ENCODE data around the gene OSBPL10. TPM values are rescaled to one million over a fixed set of nuclear protein-coding genes. Genes with fewer than 3 reads are reported as not detected.

Gene OSBPL10
- total RNA-seq, 1 donor from 2014 or later: 5.3 TPM

GRCh38 chr3:31670136-31670535 lies 310.9 kb downstream of the OSBPL10 start:
- ATAC-seq (peak; percentile 33), DNase-seq (no peak)
- intact Hi-C loops (cut with micrococcal nuclease): no loop called here

GRCh38 chr3:31668242-31668641 lies 312.8 kb downstream of the OSBPL10 start:
- ATAC-seq: no peak
- intact Hi-C loops (cut with micrococcal nuclease): no loop called here
- DNase-seq: no peak

GRCh38 chr3:31667582-31667981 lies 313.5 kb downstream of the OSBPL10 start:
- intact Hi-C loops (cut with micrococcal nuclease): no loop called here
- ATAC-seq: no peak
- no peak for DNase-seq

GRCh38 chr3:31664031-31664430 lies 317.0 kb downstream of the OSBPL10 start:
- intact Hi-C loops (cut with micrococcal nuclease): no loop called here
- no peak for ATAC-seq
- no peak for DNase-seq

- no peak for ATAC-seq
- no peak for DNase-seq
- intact Hi-C loops (cut with micrococcal nuclease): no loop called here
Measured at GRCh38 chr3:31661993-31662670, 318.9 kb downstream of the OSBPL10 start.

- intact Hi-C loops (cut with micrococcal nuclease): no loop called here
- DNase-seq: no peak
- no peak for ATAC-seq
Measured at GRCh38 chr3:31661286-31661685, 319.8 kb downstream of the OSBPL10 start.

GRCh38 chr3:31659246-31659645 lies 321.8 kb downstream of the OSBPL10 start:
- DNase-seq (no peak), ATAC-seq (no peak)
- intact Hi-C loops (cut with micrococcal nuclease): no loop called here

- intact Hi-C loops (cut with micrococcal nuclease): no loop called here
- DNase-seq: no peak
- no peak for ATAC-seq
Measured at GRCh38 chr3:31654998-31655397, 326.1 kb downstream of the OSBPL10 start.

GRCh38 chr3:31653464-31653863 lies 327.6 kb downstream of the OSBPL10 start:
- no peak for DNase-seq
- intact Hi-C loops (cut with micrococcal nuclease): no loop called here
- ATAC-seq: no peak

- intact Hi-C loops (cut with micrococcal nuclease): no loop called here
- DNase-seq: no peak
- no peak for ATAC-seq
Measured at GRCh38 chr3:31652296-31652695, 328.8 kb downstream of the OSBPL10 start.

- DNase-seq (no peak), ATAC-seq (no peak)
- intact Hi-C loops (cut with micrococcal nuclease): no loop called here
Measured at GRCh38 chr3:31648286-31648968, 332.6 kb downstream of the OSBPL10 start.

GRCh38 chr3:31645256-31645655 lies 335.8 kb downstream of the OSBPL10 start:
- intact Hi-C loops (cut with micrococcal nuclease): no loop called here
- no peak for DNase-seq
- ATAC-seq: no peak

- intact Hi-C loops (cut with micrococcal nuclease): no loop called here
- DNase-seq (no peak), ATAC-seq (no peak)
Measured at GRCh38 chr3:31639828-31640227, 341.2 kb downstream of the OSBPL10 start.

- DNase-seq (no peak), ATAC-seq (no peak)
- intact Hi-C loops (cut with micrococcal nuclease): no loop called here
Measured at GRCh38 chr3:31636694-31637442, 344.2 kb downstream of the OSBPL10 start.

GRCh38 chr3:31636049-31636448 lies 345.0 kb downstream of the OSBPL10 start:
- intact Hi-C loops (cut with micrococcal nuclease): no loop called here
- ATAC-seq: no peak
- no peak for DNase-seq

GRCh38 chr3:31635545-31635944 lies 345.5 kb downstream of the OSBPL10 start:
- intact Hi-C loops (cut with micrococcal nuclease): no loop called here

GRCh38 chr3:31634476-31634875 lies 346.6 kb downstream of the OSBPL10 start:
- ATAC-seq (no peak), DNase-seq (no peak)
- intact Hi-C loops (cut with micrococcal nuclease): no loop called here

More at GRCh38 chr3:31635545-31635944, 345.5 kb downstream of the OSBPL10 start:
- DNase-seq (no peak), ATAC-seq (no peak)

- DNase-seq (no peak), ATAC-seq (no peak)
- intact Hi-C loops (cut with micrococcal nuclease): no loop called here
Measured at GRCh38 chr3:31629054-31629453, 352.0 kb downstream of the OSBPL10 start.

- ATAC-seq (no peak), DNase-seq (no peak)
- intact Hi-C loops (cut with micrococcal nuclease): no loop called here
Measured at GRCh38 chr3:31625358-31625757, 355.7 kb downstream of the OSBPL10 start.

- no peak for DNase-seq
- no peak for ATAC-seq
- intact Hi-C loops (cut with micrococcal nuclease): no loop called here
Measured at GRCh38 chr3:31624083-31624709, 356.9 kb downstream of the OSBPL10 start.

Measured in left ventricle myocardium superior (tissue), 1 donor.